ENCODE data around the gene LRRTM1. TPM values are rescaled to one million over a fixed set of nuclear protein-coding genes. Genes with fewer than 3 reads are reported as not detected.

LRRTM1 gene
- total and polyA plus RNA-seq, 8 donors = 0.33 to 0.37 TPM; not detected in 6

DNA sequence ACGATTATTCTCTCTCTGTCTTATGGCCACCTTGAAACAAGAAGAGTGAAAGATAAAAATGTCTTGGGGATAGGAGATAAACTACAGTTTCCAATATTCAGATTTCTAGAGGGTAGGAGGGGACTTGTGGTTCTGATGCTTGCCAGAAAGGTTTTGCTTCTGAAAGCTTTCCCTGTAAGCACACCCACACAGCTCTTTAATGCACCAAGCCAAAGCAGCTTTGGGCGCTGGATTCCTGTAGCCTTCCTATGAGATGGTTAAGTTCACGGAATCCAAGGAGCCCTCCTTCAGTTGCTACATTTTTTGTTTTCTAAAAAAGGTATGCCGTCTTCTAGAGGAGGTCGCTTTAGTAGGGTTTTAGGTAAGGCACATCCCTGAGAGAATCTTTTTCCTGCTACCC, 4.9 kb downstream of the LRRTM1 start:
- H3K4me1 ChIP-seq = peaks cover 0 to 24% (median 19%) of the 10 kb centered on the region in 4 donors
- H3K9me3 ChIP-seq = no peaks in the 10 kb centered on the region
- peaks cover 13 to 51% (median 27%) of the 10 kb centered on the region in 3 donors for H3K27me3 ChIP-seq
- intact Hi-C loops (cut with DNase I; ENCODE audit: low total_unique reads) = no loop called here
- no peak overlapping the region for H3K27ac ChIP-seq
- no peaks in the 10 kb centered on the region for H3K36me3 ChIP-seq
- no peak overlapping the region for H3K4me3 ChIP-seq
- TF ChIP-seq POLR2A (IDR thresholded peaks at IDR 0.05) (no peak), EP300 (IDR thresholded peaks at IDR 0.05) (no peak), POLR2AphosphoS5 (IDR thresholded peaks at IDR 0.05) (no peak)
- TF ChIP-seq, protein P1, sequence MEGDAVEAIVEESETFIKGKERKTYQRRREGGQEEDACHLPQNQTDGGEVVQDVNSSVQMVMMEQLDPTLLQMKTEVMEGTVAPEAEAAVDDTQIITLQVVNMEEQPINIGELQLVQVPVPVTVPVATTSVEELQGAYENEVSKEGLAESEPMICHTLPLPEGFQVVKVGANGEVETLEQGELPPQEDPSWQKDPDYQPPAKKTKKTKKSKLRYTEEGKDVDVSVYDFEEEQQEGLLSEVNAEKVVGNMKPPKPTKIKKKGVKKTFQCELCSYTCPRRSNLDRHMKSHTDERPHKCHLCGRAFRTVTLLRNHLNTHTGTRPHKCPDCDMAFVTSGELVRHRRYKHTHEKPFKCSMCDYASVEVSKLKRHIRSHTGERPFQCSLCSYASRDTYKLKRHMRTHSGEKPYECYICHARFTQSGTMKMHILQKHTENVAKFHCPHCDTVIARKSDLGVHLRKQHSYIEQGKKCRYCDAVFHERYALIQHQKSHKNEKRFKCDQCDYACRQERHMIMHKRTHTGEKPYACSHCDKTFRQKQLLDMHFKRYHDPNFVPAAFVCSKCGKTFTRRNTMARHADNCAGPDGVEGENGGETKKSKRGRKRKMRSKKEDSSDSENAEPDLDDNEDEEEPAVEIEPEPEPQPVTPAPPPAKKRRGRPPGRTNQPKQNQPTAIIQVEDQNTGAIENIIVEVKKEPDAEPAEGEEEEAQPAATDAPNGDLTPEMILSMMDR (IDR thresholded peaks at IDR 0.05) = no peak
- DNase-seq = no peak
- WGBS, 5 donors = 54 to 71% (median 65%) methylated on average over 5 of the region's 5 CpGs

DNA sequence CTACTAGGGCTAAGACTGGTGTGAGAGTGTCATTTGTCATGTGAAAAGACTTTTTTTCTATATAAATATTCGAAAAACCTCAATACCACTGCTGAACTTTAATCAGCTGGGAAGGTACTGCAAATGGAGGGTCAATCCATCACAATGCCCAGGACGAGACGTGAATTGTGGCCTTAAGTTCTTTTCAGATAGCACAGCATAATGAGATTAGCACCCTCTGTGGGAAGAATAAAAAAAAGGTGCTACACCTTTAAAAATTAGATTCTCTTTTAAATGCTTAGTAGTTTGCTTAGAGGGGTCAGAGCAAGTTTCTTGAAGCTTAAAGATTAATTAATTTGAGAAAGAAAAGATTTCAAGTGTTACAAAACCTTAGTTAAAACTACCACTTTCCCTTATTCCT, 5.6 kb downstream of the LRRTM1 start:
- intact Hi-C loops (cut with DNase I; ENCODE audit: low total_unique reads) = no loop called here
- Histone ChIP-seq H3K9me3 (no peaks in the 10 kb centered on the region), H3K27ac (no peak overlapping the region), H3K4me1 (peaks cover 0 to 17% (median 12%) of the 10 kb centered on the region in 4 donors), H3K36me3 (no peaks in the 10 kb centered on the region), H3K4me3 (no peak overlapping the region), H3K27me3 (peaks cover 13 to 43% (median 21%) of the 10 kb centered on the region in 3 donors)
- no peak for TF ChIP-seq POLR2A (IDR thresholded peaks at IDR 0.05)
- no peak for TF ChIP-seq POLR2AphosphoS5 (IDR thresholded peaks at IDR 0.05)
- TF ChIP-seq, protein P1 (IDR thresholded peaks at IDR 0.05) = no peak
- TF ChIP-seq EP300 (IDR thresholded peaks at IDR 0.05) = no peak
- 41 to 58% (median 51%) methylated on average over 3 of the region's 3 CpGs for WGBS, 5 donors
- DNase-seq = no peak

DNA sequence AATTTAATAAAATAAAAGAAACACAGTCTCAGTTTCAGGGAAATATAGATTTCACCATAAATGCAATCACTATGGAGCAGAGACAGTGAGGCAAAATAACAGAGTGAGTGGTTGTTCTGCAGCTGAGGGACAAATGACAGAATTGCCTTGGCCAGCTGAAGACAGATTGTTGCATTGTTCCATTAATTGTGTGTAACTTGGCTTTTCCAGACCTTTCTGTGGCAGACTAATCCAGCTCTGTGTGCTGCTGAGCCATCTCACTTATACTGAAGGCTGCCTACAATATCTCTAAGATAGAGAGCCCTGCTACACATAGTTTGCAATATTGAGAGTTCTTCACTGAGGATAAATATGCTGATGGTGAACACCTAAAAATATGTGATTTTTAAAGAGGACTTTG, 11.5 kb downstream of the LRRTM1 start:
- Histone ChIP-seq H3K9me3 (no peaks in the 10 kb centered on the region), H3K4me3 (no peak overlapping the region), H3K27me3 (no peaks in the 10 kb centered on the region), H3K4me1 (peaks cover 0 to 8% (median 3%) of the 10 kb centered on the region in 4 donors), H3K27ac (no peak overlapping the region), H3K36me3 (no peaks in the 10 kb centered on the region)
- TF ChIP-seq POLR2AphosphoS5 (IDR thresholded peaks at IDR 0.05) (no peak), EP300 (IDR thresholded peaks at IDR 0.05) (no peak), POLR2A (IDR thresholded peaks at IDR 0.05) (no peak)
- TF ChIP-seq, protein P1 (IDR thresholded peaks at IDR 0.05) = no peak
- DNase-seq = peak in 1 of 2 donors; percentile 19
- intact Hi-C loops (cut with DNase I; ENCODE audit: low total_unique reads) = no loop called here

DNA sequence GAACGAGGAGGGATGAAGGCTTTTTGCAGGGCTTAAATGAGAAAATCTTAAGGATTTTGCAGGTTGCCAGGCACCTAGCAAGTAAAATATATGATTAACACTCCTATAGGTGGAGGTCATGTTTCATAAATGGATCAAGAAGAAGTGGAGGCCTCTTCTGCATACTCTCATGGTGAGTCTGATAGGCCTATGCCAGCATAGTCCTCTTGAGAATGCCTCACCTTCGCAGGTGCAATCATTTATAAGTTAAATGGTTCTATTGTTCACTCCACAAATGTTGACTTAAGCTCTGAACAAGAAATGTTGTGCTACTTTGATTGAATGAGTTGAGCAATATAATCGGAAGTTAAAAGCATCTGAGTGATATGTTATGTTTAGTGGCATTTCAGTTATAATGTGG, 12.1 kb downstream of the LRRTM1 start:
- Histone ChIP-seq H3K27ac (no peak overlapping the region), H3K4me1 (peaks cover 0 to 8% (median 3%) of the 10 kb centered on the region in 4 donors), H3K9me3 (no peaks in the 10 kb centered on the region), H3K36me3 (no peaks in the 10 kb centered on the region), H3K27me3 (no peaks in the 10 kb centered on the region), H3K4me3 (no peak overlapping the region)
- TF ChIP-seq, protein P1 (IDR thresholded peaks at IDR 0.05) = no peak
- TF ChIP-seq POLR2AphosphoS5 (IDR thresholded peaks at IDR 0.05) (no peak), EP300 (IDR thresholded peaks at IDR 0.05) (no peak)
- intact Hi-C loops (cut with DNase I; ENCODE audit: low total_unique reads) = no loop called here
- DNase-seq = peak in 1 of 2 donors; percentile 35
- WGBS, 5 donors = 47 to 62% (median 57%) methylated on average over 3 of the region's 3 CpGs
